VCaP (cell line): Measurements from ENCODE around the gene ZNF362.

Experiments used
- H3K27ac ChIP-seq: fragments of 450-650 bp; 2 replicates; pipeline ENCODE4 v1.5.1; 2017
- CTCF ChIP-seq: fragments of 450-650 bp; conservative IDR thresholded peaks from 2 replicates; pipeline ENCODE4 v1.5.1; 2017; ENCODE audit warnings: mild to moderate bottlenecking, moderate library complexity

The ZNF362 gene

GRCh38 chr1:33343539-33343938, 87.2 kb downstream of the ZNF362 start:
- TF ChIP-seq CTCF, result no peak
- H3K27ac ChIP-seq, result peak overlapping the region; percentile 94

GRCh38 chr1:33344896-33345560, 88.7 kb downstream of the ZNF362 start:
- TF ChIP-seq CTCF, result no peak
- H3K27ac ChIP-seq, result peak overlapping the region; percentile 94; the same call in 1 of the 2 replicates

- H3K27ac ChIP-seq, result peak overlapping the region; percentile 94
- TF ChIP-seq CTCF, result no peak
Observed at GRCh38 chr1:33346533-33346926, 90.2 kb downstream of the ZNF362 start.

- peak overlapping the region; percentile 94 for H3K27ac ChIP-seq
Observed at GRCh38 chr1:33346927-33347649, 90.8 kb downstream of the ZNF362 start.

GRCh38 chr1:33347650-33347992, 91.3 kb downstream of the ZNF362 start:
- peak overlapping the region; percentile 94 for H3K27ac ChIP-seq
- TF ChIP-seq CTCF, result no peak

More at GRCh38 chr1:33346927-33347649, 90.8 kb downstream of the ZNF362 start:
- no peak for TF ChIP-seq CTCF

GRCh38 chr1:33348194-33348593, 91.9 kb downstream of the ZNF362 start:
- H3K27ac ChIP-seq, result peak overlapping the region; percentile 94
- TF ChIP-seq CTCF, result no peak

- H3K27ac ChIP-seq, result peak overlapping the region; percentile 94
- no peak for TF ChIP-seq CTCF
Observed at GRCh38 chr1:33348676-33349080, 92.4 kb downstream of the ZNF362 start.
